Gastrocnemius medialis (tissue), 4 donors: Measurements from ENCODE around the gene IFI6. TPM values are rescaled to one million over a fixed set of nuclear protein-coding genes. Genes with fewer than 3 reads are reported as not detected.
"Not testable (repeated sequence)": the region's sequence is repeated elsewhere in the genome, so short reads cannot be mapped to it uniquely, and the experiment has no call there.

Experiments used
- ATAC-seq, 2 donors: fragments of 150-250 bp; one replicate each; pipeline ENCODE4 v1.9.1; 2016
- DNase-seq, 2 donors: peaks; one replicate each; pipeline ENCODE4 v3.0.0-alpha.2; 2019
- H3K27ac ChIP-seq, 4 donors: fragments of 200-600 bp; sonication (generic); 1 replicate in 1 of 4; 2 replicates in 3 of 4; pipeline ENCODE4 v1.5.1; 2016 to 2018; ENCODE audit warnings: mild to moderate bottlenecking in 2 of 4, moderate library complexity in 1 of 4
- H3K27me3 ChIP-seq, 3 donors: fragments of 200-600 bp; sonication (generic) in 2 of 3; 1 replicate in 1 of 3; 2 replicates in 2 of 3; pipeline versions ENCODE4 v1.5.1 to v1.6.0; 2016 to 2019; ENCODE audit warnings: mild to moderate bottlenecking in 1 of 3, moderate library complexity in 1 of 3
- H3K36me3 ChIP-seq, 2 donors: fragments of 200-600 bp; sonication (generic) in 1 of 2; one replicate each; pipeline ENCODE4 v1.5.1; 2017 to 2018
- H3K4me1 ChIP-seq, 2 donors: fragments of 200-600 bp; sonication (generic) in 1 of 2; one replicate each; pipeline ENCODE4 v1.5.1; 2016 to 2017; ENCODE audit warnings: mild to moderate bottlenecking in 2 of 2
- H3K4me3 ChIP-seq, 4 donors: fragments of 200-600 bp; sonication (generic) in 3 of 4; 1 replicate in 1 of 4; 2 replicates in 3 of 4; pipeline ENCODE4 v1.5.1; 2016 to 2019; ENCODE audit warnings: mild to moderate bottlenecking in 2 of 4
- H3K9me3 ChIP-seq, 3 donors: fragments of 200-600 bp; sonication (generic) in 2 of 3; 1 replicate in 1 of 3; 2 replicates in 2 of 3; pipeline ENCODE4 v1.5.1; 2016 to 2019
- POLR2A ChIP-seq, 2 donors: fragments of 450-650 bp; IDR thresholded peaks; one replicate each; pipeline ENCODE4 v1.6.1; 2017; ENCODE audit warnings: antibody characterized with exemption in 2 of 2, mild to moderate bottlenecking in 2 of 2, moderate library complexity in 2 of 2
- in situ Hi-C, 4 donors: fragments of 200-750 bp; cut with MboI; loops; one replicate each; pipeline versions ENCODE4 v1.15.0 to v1.8.0; 2017; ENCODE audit warnings: low sequenced_read_pairs in 4 of 4
- intact Hi-C: fragments of 100-400 bp; cut with DNase I; formaldehyde crosslinking; loops from one replicate; pipeline ENCODE4 v1.15.1; 2023; ENCODE audit warnings: low total_unique reads
- total RNA-seq, 4 donors: library from RNA; depleted of rRNA; stranded (reverse); fragments of >200 nt; gene quantifications; one replicate each; pipeline versions ENCODE4 v1.1.0 to v1.2.3, GENCODE V29; 2016
- TF ChIP-seq, protein P1 (sequence below), 5 experiments: fragments of 450-650 bp in 3 of 5; fragments of 200-600 bp in 2 of 5; sonication (generic) in 2 of 5; IDR thresholded peaks in 4 of 5; conservative IDR thresholded peaks in 1 of 5; 1 replicate in 4 of 5; 2 replicates in 1 of 5; pipeline ENCODE4 v1.5.1; 2016 to 2019; ENCODE audit warnings: antibody characterized with exemption in 5 of 5, mild to moderate bottlenecking in 3 of 5, moderate library complexity in 3 of 5

The IFI6 gene
- total RNA-seq, 4 donors from 2014 or later: 7.7 to 25.1 (median 14.5) TPM

DNA sequence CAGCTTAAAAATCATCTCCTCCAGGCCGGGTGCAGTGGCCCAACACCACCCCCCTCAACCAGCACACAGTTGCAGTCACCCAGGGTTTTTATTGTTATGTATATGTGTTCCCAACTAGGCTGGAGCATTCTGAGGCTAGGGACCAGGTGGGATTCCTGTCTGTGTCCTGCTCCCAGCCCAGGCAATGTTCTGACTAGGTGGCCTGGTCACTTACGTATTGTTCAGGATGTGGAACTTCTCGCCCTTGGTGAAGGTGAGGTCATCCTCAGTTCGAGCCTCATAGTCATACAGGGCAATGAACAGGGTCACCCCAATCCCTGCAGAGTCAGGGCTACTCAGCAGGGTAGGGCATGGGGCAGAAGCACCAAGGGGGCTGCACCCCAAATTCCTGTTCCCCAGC, 49.2 kb downstream of the IFI6 start:
- no peak for TF ChIP-seq POLR2A (IDR thresholded peaks at IDR 0.05)
- TF ChIP-seq, protein P1, sequence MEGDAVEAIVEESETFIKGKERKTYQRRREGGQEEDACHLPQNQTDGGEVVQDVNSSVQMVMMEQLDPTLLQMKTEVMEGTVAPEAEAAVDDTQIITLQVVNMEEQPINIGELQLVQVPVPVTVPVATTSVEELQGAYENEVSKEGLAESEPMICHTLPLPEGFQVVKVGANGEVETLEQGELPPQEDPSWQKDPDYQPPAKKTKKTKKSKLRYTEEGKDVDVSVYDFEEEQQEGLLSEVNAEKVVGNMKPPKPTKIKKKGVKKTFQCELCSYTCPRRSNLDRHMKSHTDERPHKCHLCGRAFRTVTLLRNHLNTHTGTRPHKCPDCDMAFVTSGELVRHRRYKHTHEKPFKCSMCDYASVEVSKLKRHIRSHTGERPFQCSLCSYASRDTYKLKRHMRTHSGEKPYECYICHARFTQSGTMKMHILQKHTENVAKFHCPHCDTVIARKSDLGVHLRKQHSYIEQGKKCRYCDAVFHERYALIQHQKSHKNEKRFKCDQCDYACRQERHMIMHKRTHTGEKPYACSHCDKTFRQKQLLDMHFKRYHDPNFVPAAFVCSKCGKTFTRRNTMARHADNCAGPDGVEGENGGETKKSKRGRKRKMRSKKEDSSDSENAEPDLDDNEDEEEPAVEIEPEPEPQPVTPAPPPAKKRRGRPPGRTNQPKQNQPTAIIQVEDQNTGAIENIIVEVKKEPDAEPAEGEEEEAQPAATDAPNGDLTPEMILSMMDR (IDR thresholded peaks at IDR 0.05 in 4 of 5, conservative IDR thresholded peaks at IDR 0.05 in 1 of 5): no peak
- Histone ChIP-seq H3K4me1 (peaks cover 0 to 10% of the 10 kb centered on the region in 2 donors), H3K27me3 (no peaks in the 10 kb centered on the region), H3K36me3 (no peaks in the 10 kb centered on the region), H3K27ac (no peak overlapping the region), H3K9me3 (no peaks in the 10 kb centered on the region), H3K4me3 (no peak overlapping the region)
- in situ Hi-C loops: no loop called here
- ATAC-seq: no peak
- intact Hi-C loops: no loop called here
- no peak for DNase-seq

DNA sequence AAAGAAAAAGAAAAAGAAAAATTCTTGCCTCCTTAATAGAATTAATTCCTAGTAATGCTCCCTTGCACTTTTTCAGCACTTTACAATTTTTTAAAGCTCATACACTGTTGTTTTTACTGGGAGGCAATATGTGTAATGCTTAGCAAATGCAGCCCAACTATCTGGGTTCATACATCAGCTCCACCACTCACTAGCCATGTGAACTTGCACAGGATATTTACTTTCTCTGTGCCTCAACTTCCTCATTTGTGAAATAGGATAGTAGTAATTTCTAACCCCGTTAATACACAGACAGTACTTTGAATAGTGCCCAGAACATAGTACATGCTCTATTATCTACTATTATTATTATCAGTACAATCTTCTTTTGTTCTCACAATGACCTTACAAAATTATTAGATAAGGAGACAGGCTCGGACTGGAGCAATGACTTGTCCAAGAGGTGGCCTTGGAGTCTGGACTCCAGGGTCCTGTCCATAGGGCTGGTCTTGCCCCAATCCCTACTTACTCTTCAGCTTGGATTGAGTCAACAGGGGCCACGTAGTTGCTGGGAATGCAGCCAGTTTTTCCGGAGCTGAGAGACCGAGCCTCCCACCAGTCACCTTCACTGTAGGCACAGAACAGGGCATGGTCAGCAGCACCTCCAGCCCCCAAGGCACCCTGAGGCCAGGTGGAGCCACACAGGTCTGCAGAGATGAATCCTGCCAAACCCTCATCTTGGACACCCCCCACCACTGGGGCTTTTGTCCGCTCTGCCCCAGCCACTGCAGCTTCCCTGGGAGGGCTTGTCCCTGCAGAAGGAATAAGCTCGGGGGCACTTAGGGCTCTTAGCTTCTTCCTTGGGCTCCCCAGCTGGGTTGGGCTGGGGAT, 50.7 kb downstream of the IFI6 start:
- H3K4me3 ChIP-seq: no peak overlapping the region
- DNase-seq: no peak
- TF ChIP-seq POLR2A (IDR thresholded peaks at IDR 0.05): no peak
- H3K27ac ChIP-seq: no peak overlapping the region
- H3K4me1 ChIP-seq: no peaks in the 10 kb centered on the region
- no peaks in the 10 kb centered on the region for H3K9me3 ChIP-seq
- H3K36me3 ChIP-seq: no peaks in the 10 kb centered on the region
- intact Hi-C loops: no loop called here
- H3K27me3 ChIP-seq: no peaks in the 10 kb centered on the region
- no peak for ATAC-seq
- in situ Hi-C loops: no loop called here

DNA sequence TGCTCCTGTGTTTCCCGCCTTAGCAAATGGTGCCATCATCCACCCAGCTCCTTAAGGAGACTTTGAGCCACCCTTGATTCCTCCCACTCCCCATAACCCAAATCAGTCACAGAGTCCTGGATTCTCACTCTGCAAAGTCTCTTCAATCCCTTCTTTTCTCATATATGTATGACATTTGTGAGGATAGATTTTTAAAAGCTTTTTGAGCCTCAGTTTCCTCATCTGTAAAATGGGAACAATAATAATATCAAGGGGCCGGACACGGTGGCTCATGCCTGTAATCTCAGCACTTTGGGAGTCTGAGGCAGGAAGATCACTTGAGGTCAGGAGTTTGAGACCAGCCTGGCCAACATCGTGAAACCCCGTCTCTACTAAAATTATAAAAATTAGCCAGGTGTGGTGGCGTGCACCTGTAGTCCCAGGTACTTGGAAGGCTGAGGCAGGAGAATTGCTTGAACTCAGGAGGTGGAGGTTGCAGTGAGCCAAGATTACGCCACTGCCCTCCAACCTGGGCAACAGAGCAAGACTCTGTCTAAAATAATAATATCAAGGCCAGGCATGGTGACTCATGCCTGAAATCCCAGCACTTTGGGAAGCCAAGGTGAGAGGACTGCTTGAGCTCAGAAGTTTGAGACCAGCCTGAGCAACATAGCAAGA, 52.1 kb downstream of the IFI6 start:
- intact Hi-C loops, H3K36me3 ChIP-seq, DNase-seq, in situ Hi-C loops, H3K27me3 ChIP-seq, H3K27ac ChIP-seq, ATAC-seq, H3K4me3 ChIP-seq, H3K4me1 ChIP-seq, H3K9me3 ChIP-seq: not testable (repeated sequence)

DNA sequence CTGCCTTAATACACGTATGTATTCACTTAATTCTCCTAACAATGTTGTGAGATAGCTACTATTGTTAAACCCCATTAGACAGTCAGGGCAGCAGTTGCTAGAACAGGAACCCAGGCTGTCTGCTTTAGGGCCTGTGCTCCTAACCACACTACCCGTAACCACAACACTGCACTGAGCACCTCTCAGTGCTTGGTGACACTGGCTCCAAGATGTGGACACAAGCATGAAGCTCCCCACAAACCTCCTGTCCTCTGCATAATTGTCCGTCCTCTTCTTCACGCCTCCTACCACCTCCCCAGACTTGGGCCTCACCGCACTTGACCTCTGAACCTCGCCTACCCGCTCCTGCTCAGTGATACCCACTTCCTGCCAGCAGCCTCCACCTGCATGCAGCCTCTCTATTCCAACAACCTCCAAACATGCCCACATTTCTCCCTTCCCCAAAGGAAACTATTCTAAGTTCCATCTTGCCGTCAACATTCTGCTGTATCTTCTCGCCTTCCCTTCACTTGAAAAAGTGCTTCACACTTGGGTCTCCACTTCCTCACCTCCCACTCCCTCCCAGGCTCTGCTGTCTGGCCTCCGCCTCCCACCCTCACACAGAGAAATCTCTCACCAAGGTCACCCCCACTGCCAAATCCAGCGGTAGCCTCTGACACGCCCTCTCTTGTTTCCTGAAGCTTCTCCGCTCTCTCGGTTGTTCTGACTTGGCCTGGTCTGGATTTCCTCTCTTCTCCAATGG, 53.5 kb downstream of the IFI6 start:
- DNase-seq (no peak), ATAC-seq (no peak)
- TF ChIP-seq POLR2A (IDR thresholded peaks at IDR 0.05): no peak
- TF ChIP-seq, protein P1 (IDR thresholded peaks at IDR 0.05 in 4 of 5, conservative IDR thresholded peaks at IDR 0.05 in 1 of 5): no peak
- Histone ChIP-seq H3K4me3 (no peak overlapping the region), H3K27me3 (no peaks in the 10 kb centered on the region), H3K4me1 (no peaks in the 10 kb centered on the region), H3K36me3 (no peaks in the 10 kb centered on the region), H3K27ac (no peak overlapping the region), H3K9me3 (no peaks in the 10 kb centered on the region)
- intact Hi-C loops (no loop called here), in situ Hi-C loops (no loop called here)

DNA sequence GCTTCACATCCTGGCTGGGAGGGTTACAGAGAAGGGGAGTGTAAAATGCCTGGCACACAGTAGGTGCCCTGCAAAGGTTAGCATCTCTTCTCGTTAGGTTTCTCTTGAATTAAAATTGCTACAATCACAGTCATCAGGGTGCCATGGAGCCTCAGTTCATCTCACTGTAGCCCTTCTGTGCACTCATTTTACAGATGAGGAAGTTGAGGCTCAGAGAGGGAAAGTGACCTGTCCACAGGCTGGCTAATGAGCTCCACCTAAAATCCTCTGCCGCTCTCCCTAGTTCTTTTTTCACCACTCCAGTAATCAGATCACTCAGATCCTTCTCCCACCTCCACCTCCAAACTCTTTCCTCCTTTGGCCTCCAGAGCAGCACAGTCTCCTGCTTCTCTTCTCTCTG, 54.6 kb downstream of the IFI6 start:
- Histone ChIP-seq H3K4me3 (no peak overlapping the region), H3K9me3 (no peaks in the 10 kb centered on the region), H3K36me3 (no peaks in the 10 kb centered on the region), H3K4me1 (no peaks in the 10 kb centered on the region), H3K27me3 (no peaks in the 10 kb centered on the region), H3K27ac (no peak overlapping the region)
- no peak for TF ChIP-seq POLR2A (IDR thresholded peaks at IDR 0.05)
- TF ChIP-seq, protein P1 (IDR thresholded peaks at IDR 0.05 in 4 of 5, conservative IDR thresholded peaks at IDR 0.05 in 1 of 5): no peak
- ATAC-seq: no peak
- intact Hi-C loops: no loop called here
- DNase-seq: no peak
- in situ Hi-C loops: no loop called here
